Measurements from ENCODE around the gene TMEM74B. TPM values are rescaled to one million over a fixed set of nuclear protein-coding genes. Genes with fewer than 3 reads are reported as not detected.
A peak's percentile ranks its signal among the peaks of the same experiment; 100 is the strongest.

TMEM74B gene
- total and polyA plus RNA-seq, 9 of the 15 experiments (the other 6 are each of a cell fraction or from before 2014, with no cell fraction given), result 0.24 to 19.0 (median 7.5) TPM

DNA sequence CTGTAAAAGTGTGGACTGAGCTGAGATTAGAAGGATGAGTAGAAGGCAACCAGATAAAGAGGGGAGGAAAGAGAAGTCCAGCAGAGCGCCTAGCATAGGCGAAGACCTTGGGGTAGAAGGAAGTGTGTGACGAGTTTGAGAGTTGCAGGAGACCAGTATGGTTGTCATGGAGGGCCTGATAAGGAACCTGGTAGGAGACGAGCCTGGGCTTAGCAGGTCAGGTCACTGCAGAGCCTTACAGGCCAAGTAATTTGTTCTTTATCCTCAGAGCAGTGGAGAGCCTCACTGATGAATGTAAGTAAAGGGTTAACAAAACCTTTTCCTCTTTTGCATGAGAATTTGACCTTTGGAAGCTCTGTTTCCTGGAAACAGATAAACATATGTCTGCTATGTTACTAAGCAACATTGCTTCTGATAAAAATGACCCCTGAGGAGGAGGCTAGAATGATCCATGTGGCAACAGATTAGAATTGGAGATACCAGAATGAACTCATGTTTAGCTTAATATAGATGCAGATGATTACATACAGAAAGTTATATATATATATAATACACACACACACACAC lies 2.9 kb upstream of the TMEM74B start (continued):
- TF ChIP-seq, protein P1, sequence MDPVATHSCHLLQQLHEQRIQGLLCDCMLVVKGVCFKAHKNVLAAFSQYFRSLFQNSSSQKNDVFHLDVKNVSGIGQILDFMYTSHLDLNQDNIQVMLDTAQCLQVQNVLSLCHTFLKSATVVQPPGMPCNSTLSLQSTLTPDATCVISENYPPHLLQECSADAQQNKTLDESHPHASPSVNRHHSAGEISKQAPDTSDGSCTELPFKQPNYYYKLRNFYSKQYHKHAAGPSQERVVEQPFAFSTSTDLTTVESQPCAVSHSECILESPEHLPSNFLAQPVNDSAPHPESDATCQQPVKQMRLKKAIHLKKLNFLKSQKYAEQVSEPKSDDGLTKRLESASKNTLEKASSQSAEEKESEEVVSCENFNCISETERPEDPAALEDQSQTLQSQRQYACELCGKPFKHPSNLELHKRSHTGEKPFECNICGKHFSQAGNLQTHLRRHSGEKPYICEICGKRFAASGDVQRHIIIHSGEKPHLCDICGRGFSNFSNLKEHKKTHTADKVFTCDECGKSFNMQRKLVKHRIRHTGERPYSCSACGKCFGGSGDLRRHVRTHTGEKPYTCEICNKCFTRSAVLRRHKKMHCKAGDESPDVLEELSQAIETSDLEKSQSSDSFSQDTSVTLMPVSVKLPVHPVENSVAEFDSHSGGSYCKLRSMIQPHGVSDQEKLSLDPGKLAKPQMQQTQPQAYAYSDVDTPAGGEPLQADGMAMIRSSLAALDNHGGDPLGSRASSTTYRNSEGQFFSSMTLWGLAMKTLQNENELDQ (CRISPR knock-in tag; IDR thresholded peaks at IDR 0.05; ENCODE audit: borderline replicate concordance), result no peak
- TF ChIP-seq CREM (IDR thresholded peaks at IDR 0.05; ENCODE audit: low read depth), result peak; percentile 65
- TF ChIP-seq TAF1 (IDR thresholded peaks at IDR 0.05; ENCODE audit: control insufficient read depth, extremely low read depth, insufficient read depth, low read length, severe bottlenecking), result no peak
- peak; percentile 45 for TF ChIP-seq MTA2 (IDR thresholded peaks at IDR 0.05; ENCODE audit: low read depth)
- no peak for TF ChIP-seq DNMT1 (IDR thresholded peaks at IDR 0.05)
- TF ChIP-seq ZBTB11 (CRISPR knock-in tag; IDR thresholded peaks at IDR 0.05), result peak in 1 of 3 experiments; percentile 50; a peak in 2 of 6 replicates
- peak; percentile 11; the same call in 1 of the 2 replicates for TF ChIP-seq CREB1 (IDR thresholded peaks at IDR 0.05)
- no peak for TF ChIP-seq CREB1 (CRISPR knock-in tag; IDR thresholded peaks at IDR 0.05)
- TF ChIP-seq TCF3 (CRISPR knock-in tag; IDR thresholded peaks at IDR 0.05), result peak; percentile 76; the same call in 1 of the 2 replicates
- TF ChIP-seq RBFOX2 (IDR thresholded peaks at IDR 0.05; ENCODE audit: low read depth, low read length), result no peak
- peak; percentile 86 for TF ChIP-seq STAT5A (IDR thresholded peaks at IDR 0.05; ENCODE audit: borderline replicate concordance, low read length)
- TF ChIP-seq, protein P2, sequence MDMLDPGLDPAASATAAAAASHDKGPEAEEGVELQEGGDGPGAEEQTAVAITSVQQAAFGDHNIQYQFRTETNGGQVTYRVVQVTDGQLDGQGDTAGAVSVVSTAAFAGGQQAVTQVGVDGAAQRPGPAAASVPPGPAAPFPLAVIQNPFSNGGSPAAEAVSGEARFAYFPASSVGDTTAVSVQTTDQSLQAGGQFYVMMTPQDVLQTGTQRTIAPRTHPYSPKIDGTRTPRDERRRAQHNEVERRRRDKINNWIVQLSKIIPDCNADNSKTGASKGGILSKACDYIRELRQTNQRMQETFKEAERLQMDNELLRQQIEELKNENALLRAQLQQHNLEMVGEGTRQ (CRISPR knock-in tag; IDR thresholded peaks at IDR 0.05), result no peak
- no peak for TF ChIP-seq ZNF23 (CRISPR knock-in tag; IDR thresholded peaks at IDR 0.05)
- TF ChIP-seq MTA1 (IDR thresholded peaks at IDR 0.05; ENCODE audit: borderline replicate concordance), result peak; percentile 83; the same call in 1 of the 2 replicates
- peak; percentile 46; the same call in 1 of the 2 replicates for TF ChIP-seq GABPA (tag; conservative IDR thresholded peaks at IDR 0.05; ENCODE audit: low read depth)
- TF ChIP-seq HMGN3 (IDR thresholded peaks at IDR 0.05; ENCODE audit: borderline replicate concordance, extremely low read depth, insufficient read length, low read depth, low read length), result peak; percentile 41

All from K562 (cell line).